Esophagus squamous epithelium (tissue), 4 donors: ENCODE measurements around the gene MISFA.

Source experiments
- CTCF ChIP-seq, 6 experiments: fragments of 450-650 bp in 4 of 6; fragments of 200-600 bp in 2 of 6; sonication (generic) in 2 of 6; IDR thresholded peaks; one replicate each; pipeline ENCODE4 v1.5.1; 2016 to 2019; ENCODE audit warnings: antibody characterized with exemption in 6 of 6, mild to moderate bottlenecking in 4 of 6, moderate library complexity in 4 of 6
- POLR2A ChIP-seq, 4 donors: fragments of 450-650 bp; IDR thresholded peaks; one replicate each; pipeline ENCODE4 v1.6.1; 2017; ENCODE audit warnings: antibody characterized with exemption in 4 of 4, mild to moderate bottlenecking in 4 of 4, moderate library complexity in 3 of 4

GRCh38 chr11:18612394-18612793 lies 12.8 kb downstream of the MISFA start:
- TF ChIP-seq CTCF (IDR thresholded peaks at IDR 0.05) (no peak), POLR2A (IDR thresholded peaks at IDR 0.05) (no peak)
